K562 (cell line): Measurements from ENCODE around the gene ZSWIM8. TPM values are rescaled to one million over a fixed set of nuclear protein-coding genes. Genes with fewer than 3 reads are reported as not detected.

Source experiments
- HDAC1 ChIP-seq, 2 experiments: fragments of 450-650 bp; IDR thresholded peaks; 2 replicates each; pipeline ENCODE4 v1.6.1; 2016 to 2017; ENCODE audit warnings: inconsistent platforms in 1 of 2, mild to moderate bottlenecking in 1 of 2, moderate library complexity in 1 of 2
- HDAC3 ChIP-seq: fragments of 450-650 bp; IDR thresholded peaks from 2 replicates; pipeline ENCODE4 v1.6.1; 2018; ENCODE audit warnings: borderline replicate concordance, mild to moderate bottlenecking, moderate library complexity; ENCODE audit not compliant: partially characterized antibody
- NFYB ChIP-seq: IDR thresholded peaks from 2 replicates; pipeline ENCODE4 v1.6.1; 2011; ENCODE audit warnings: mild to moderate bottlenecking, moderate library complexity; ENCODE audit not compliant: insufficient read length; ENCODE audit errors: extremely low read depth
- SRSF3 ChIP-seq: fragments of 200-400 bp; formaldehyde crosslinking; IDR thresholded peaks from 2 replicates; pipeline ENCODE4 v1.6.1; 2016; ENCODE audit warnings: mild to moderate bottlenecking, low read length, moderate library complexity; ENCODE audit not compliant: insufficient read depth
- ZFP91 ChIP-seq: sonication (generic); formaldehyde crosslinking; IDR thresholded peaks from 2 replicates; pipeline ENCODE4 v1.8.0; 2022; ENCODE audit warnings: mild to moderate bottlenecking, missing genetic modification reagents
- ZNF280B ChIP-seq: fragments of 250-450 bp; sonication (Bioruptor Pico); IDR thresholded peaks from 2 replicates; pipeline ENCODE4 v1.5.1; 2021; ENCODE audit warnings: mild to moderate bottlenecking
- ZNF592 ChIP-seq: fragments of 450-650 bp; IDR thresholded peaks from 2 replicates; pipeline ENCODE4 v1.6.1; 2017; ENCODE audit warnings: antibody characterized with exemption, mild to moderate bottlenecking
- ZNF609 ChIP-seq: sonication (generic); formaldehyde crosslinking; IDR thresholded peaks from 2 replicates; pipeline ENCODE4 v1.8.1; 2023; ENCODE audit warnings: missing genetic modification reagents, mild to moderate bottlenecking, borderline replicate concordance
- ZNF830 ChIP-seq: fragments of 250-450 bp; sonication (Bioruptor Pico); IDR thresholded peaks from 2 replicates; pipeline ENCODE4 v1.5.0; 2021; ENCODE audit warnings: mild to moderate bottlenecking
- polyA plus RNA-seq, 8 experiments: library from polyadenylated mRNA; depleted of rRNA in 4 of 8; stranded (reverse) in 5 of 8; unstranded in 3 of 8; fragments of >200 nt; fragmentation: Nextera tagmentation in 2 of 8; fragmentation: Illumina TruSeq in 1 of 8; extraction: Ambion mirVana in 2 of 8; extraction: Trizol in 1 of 8; gene quantifications; 2 replicates each; pipeline versions ENCODE4 v1.2.1 to v1.2.3, GENCODE V29; 2011 to 2014; ENCODE audit warnings: inconsistent platforms in 1 of 8, missing spikeins in 1 of 8
- total RNA-seq, 7 experiments: library from RNA; depleted of rRNA in 6 of 7; stranded (reverse); fragments of >200 nt in 6 of 7; fragmentation: Illumina TruSeq in 2 of 7; extraction: Trizol in 2 of 7; gene quantifications; 2 replicates each; pipeline versions ENCODE4 v1.2.1 to v1.2.3, GENCODE V29; 2011 to 2021; ENCODE audit warnings: low replicate concordance in 1 of 7

The ZSWIM8 gene
- total and polyA plus RNA-seq, 9 of the 15 experiments (the other 6 are each of a cell fraction or from before 2014, with no cell fraction given): 5.6 to 47.8 (median 26.7) TPM

GRCh38 chr10:73818402-73818801, 33.0 kb downstream of the ZSWIM8 start (continued):
- TF ChIP-seq ZNF280B (no peak), ZNF592 (no peak), HDAC3 (no peak), ZFP91 (CRISPR knock-in tag) (no peak), SRSF3 (no peak), HDAC1 (IDR thresholded peaks at IDR 0.05) (no peak), ZNF609 (CRISPR knock-in tag) (no peak), NFYB (no peak), ZNF830 (CRISPR knock-in tag) (no peak)
